Measurements from ENCODE around the gene NMRK2.
A peak's percentile ranks its signal among the peaks of the same experiment; 100 is the strongest.
"Not testable (repeated sequence)": the region's sequence is repeated elsewhere in the genome, so short reads cannot be mapped to it uniquely, and the experiment has no call there.

NMRK2 gene

DNA sequence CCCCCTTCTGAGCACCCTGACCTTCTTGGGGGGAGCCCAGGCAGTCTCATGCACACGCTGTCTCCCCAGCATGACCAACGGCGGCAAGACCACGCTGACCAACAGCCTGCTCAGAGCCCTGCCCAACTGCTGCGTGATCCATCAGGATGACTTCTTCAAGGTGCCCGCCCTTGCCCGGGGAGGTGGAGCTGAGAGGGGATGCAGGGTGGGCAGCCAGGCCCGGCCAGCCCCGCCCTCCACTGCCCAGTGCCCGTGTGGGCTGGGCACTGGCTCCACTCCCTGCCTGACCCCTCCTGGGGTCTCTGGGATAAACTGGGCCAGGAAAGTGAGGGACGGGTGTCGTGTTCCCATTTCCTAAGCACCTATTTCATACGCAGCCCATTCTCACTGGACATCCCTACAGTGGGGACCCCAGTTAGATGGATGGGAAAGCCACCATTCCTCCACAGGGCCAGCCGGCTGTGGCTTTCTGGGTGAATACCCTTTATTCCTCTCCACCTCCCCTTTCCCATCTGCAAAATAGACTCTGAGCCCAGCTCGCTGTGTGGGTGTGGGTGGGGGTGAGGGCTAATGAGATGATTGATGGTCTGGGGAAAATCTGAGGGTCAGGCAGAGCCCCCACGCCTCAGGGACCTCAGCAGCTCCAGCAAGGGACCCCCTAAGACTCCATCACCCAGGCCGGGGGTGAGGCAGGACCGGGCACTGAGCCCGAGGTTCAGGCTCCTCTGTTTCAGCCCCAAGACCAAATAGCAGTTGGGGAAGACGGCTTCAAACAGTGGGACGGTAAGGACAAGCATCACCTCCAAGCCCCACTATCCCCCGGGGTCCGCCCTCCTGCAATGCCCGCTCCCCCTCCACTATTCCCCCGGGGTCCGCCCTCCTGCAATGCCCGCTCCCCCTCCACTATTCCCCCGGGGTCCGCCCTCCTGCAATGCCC is 3.9 kb downstream of the NMRK2 start:
- ATAC-seq = no peak

DNA sequence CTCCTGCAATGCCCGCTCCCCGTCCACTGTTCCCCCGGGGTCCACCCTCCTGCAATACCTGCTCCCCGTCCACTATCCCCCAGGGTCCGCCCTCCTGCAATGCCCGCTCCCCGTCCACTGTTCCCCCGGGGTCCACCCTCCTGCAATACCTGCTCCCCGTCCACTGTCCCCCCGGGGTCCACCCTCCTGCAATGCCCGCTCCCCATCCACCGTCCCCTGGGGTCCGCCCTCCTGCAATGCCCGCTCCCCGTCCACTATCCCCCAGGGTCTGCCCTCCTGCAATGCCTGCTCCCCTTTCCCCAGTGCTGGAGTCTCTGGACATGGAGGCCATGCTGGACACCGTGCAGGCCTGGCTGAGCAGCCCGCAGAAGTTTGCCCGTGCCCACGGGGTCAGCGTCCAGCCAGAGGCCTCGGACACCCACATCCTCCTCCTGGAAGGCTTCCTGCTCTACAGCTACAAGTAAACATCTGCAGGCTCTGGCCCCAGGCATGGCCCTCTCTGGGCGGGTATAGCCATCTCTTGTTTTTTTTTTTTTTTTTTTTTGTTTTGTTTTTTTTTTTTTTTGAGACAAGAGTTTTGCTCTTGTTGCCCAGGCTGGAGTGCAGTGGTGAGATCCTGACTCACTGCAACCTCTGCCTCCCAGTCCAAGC is 5.6 kb downstream of the NMRK2 start:
- ATAC-seq = not testable (repeated sequence)

- no peak for ATAC-seq
Observed at GRCh38 chr19:3942790-3943409, 10.0 kb downstream of the NMRK2 start.

- no peak for ATAC-seq
Observed at GRCh38 chr19:3944018-3944721, 11.3 kb downstream of the NMRK2 start.

DNA sequence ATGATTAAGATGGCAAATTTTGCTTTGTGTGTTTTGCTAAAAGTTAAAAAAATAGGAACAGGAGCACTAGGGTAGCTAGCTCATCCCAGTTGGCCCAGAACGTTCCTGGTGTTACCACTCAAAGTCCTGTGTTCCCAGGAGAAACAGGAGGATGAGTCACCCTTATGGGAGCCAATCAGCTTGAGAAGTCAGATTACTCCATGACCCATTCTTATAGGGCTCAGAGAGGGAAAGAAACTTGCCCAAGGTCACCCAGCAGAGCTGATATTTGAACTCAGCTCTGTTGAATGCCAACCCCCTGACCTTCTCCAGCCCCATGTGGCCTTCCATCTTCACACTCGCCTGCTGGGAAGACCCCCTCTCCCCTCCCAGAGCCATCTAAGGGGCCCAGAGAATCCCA is 13.0 kb downstream of the NMRK2 start:
- no peak for ATAC-seq

DNA sequence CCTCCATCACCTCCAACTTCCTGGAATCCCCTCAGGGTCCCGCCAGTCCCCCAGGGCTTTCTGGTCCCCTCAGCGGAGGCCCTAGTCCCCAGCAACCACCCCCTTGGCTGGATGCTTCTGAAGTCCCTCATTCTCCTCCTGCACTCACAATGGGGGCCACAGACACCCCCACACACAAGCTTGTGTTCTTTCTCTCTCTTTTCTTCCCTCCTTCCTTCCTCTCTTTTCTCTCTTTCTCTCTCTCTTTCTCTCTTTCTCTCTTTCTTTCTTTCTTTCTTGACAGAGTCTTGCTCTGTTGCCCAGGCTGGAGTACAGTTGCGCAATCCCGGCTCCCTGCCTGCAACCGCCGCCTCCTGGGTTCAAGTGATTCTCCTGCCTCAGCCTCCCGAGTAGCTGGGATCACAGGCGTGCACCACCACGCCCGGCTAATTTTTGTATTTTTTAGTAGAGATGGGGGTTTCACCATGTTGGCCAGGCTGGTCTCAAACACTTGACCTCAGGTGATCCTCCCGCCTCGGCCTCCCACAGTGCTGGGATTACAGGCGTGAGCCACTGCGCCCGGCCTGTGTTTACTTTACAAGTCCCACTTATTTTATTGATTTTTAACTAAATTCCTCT is 14.6 kb downstream of the NMRK2 start:
- not testable (repeated sequence) for ATAC-seq

- ATAC-seq = no peak
Observed at GRCh38 chr19:3949294-3949693, 16.4 kb downstream of the NMRK2 start.

DNA sequence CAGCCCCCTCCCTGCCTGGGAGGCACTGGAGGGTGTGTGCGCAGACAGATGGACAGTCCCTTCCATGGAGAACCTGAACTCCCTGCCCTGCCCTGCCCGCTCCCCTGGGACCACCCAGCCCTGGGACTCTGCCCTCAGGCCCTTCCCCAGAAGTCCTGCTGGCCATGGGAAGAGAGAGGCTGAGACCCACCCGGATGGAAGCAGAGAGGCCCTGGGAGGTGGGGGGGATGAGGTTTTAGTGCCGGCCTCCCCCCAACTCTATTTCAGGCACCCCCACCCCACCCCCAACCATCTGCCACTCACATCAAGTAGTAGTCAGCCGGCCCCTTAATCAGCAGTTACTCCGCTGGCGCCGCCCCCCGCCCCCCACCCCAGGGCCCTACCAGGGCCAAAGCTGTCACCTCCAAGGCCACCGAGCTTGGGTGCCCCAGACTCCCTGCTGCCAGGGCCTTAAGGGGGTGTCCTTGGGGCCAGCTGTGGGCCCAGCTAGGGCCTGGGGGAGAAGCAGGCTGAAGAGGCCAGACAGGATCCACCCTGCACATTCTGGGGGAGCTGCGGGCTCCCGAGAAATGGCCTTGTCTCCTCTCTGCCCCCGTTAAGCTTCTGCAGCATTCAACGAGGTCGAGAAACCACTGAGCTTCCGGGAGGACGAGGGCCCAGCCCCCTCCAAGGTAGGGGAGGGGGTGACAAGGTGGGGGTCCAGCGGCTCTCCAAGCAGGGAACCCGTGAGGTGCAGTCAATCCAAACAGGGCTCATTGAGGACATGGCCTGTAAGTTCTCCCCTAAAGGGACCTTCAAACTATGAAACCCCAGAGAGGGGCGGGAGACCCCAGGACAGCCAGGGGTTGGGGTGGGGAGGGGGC is 17.4 kb downstream of the NMRK2 start:
- no peak for ATAC-seq

DNA sequence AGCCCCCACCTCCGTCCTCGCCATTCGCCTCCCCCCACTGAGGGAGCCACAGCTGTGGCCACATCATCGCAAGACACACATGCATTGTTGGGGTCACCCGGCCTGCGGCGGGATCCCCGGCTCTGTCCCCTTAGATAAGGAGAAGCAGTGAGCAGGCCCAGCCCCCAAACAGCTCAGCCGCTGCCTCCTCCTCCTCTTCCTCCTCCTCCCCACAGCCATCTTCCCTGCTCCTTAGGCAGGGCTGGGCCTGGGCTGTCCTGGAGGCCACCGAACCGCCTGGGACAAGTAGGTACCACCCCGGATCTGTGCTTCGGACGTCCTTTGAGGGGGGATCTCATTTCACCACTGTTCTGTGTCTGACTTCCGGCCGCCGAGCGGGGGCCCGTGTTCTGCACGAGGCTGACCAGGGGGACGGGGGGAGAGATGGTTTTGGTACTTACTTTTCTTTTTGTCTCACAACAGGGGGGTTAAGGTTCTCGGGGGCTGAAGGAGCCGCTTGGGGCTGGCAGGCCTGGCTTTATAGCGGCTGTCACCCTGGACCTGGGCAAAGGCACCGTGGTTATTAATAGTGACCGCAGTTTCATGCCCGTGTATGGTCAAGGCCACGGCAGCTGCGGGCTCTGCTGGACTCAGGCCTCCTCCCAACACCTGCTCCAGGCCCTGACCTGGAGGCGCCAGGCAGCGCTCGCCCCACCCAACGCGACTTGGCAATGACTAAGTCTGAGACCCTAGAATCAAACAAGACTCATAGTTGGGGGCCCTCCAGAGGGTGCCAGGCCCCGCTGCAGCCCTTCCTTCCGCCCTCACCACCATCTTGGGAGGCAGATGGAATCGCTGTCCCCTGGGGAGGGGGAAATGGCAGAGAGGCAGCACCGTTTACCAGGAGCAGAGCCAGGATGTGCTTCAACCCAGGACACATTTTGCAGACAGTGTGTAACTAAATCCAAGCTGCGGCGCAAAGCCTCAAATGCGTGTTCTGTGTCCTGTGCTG is 18.3 kb downstream of the NMRK2 start:
- peak in 1 of 2 donors; percentile 37 for ATAC-seq

GRCh38 chr19:3952755-3953276 is 19.9 kb downstream of the NMRK2 start:
- ATAC-seq = not testable (repeated sequence)

- ATAC-seq = no peak
Observed at GRCh38 chr19:3954107-3954506, 21.2 kb downstream of the NMRK2 start.

DNA sequence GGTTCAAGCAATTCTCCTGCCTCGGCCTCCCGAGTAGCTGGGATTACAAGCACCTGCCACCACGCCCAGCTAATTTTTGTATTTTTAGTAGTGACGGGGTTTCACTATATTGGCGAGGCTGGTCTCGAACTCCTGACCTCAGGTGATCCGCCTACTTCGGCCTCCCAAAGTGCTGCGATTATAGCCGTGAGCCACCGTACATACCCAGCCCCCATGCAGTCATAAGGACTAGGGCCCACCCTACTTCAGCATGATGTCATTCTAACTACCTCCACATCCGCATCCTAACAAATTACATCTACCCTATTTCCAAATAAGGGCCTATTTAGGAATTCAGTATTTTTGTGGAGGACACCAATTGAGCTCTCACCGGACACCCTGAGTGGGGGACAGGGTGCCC is 22.4 kb downstream of the NMRK2 start:
- ATAC-seq = not testable (repeated sequence)

- no peak for ATAC-seq
Observed at GRCh38 chr19:3955688-3956087, 22.8 kb downstream of the NMRK2 start.

DNA sequence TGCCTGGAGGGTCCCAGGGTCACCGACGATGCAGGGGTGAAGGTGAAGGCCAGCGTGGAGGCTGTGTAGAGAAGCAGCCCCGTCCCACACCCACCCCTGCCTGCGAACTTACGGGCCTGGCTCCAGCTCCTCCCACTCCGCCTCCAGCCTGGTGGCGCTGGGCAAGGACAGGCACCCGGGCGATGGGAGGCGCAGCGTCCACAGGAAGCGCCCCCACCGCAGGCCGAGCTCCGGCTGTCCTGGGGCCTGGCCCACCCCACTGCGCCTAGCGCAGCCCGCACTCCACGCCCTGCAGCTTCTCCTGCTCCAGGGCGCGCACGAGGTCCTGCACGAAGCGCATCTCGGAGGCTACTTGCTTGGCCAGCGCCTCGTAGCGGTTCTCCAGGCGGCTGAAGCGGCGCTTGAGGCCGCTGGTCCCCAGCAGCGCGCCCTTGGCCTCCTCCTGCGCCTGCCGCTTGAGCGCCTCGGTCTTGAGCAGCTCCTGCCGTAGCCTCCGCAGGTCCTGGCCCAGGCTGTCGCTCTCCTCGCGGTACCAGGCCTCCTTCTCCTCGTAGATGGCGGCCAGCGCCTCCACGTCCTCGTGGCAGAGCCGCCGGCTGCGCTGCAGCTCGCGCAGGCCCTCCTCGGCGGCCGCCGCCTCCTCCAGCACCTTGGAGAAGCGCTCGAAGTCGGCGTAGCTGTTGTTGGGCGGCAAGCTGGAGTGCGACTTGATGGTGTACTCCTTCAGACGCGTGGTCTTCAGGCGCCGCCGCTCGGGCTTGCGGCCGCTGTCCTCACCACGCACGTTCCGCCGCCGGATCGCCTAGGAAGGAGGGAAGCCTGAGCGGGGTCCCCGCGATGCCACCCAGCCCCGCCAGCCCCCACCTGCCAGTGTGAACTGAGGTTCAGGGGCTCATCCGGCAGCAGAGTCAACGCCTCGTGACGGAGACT is 26.2 kb downstream of the NMRK2 start:
- no peak for ATAC-seq

- ATAC-seq = no peak
Observed at GRCh38 chr19:3959766-3960131, 26.9 kb downstream of the NMRK2 start.

GRCh38 chr19:3961007-3961406 is 28.1 kb downstream of the NMRK2 start:
- no peak for ATAC-seq

GRCh38 chr19:3963458-3964255 is 30.8 kb downstream of the NMRK2 start:
- ATAC-seq = no peak

All from activated CD4-positive, CD25-positive, alpha-beta regulatory T cell treated with anti-CD3 and anti-CD28 coated beads, Interleukin-2, amount 50 U/mL, for 24 hours (primary cell).